Body of pancreas (tissue), 4 donors: ENCODE data around the gene HIPK3.

Source experiments
- POLR2A ChIP-seq, 3 donors: fragments of 450-650 bp; IDR thresholded peaks; one replicate each; pipeline ENCODE4 v1.6.1; 2016; ENCODE audit warnings: antibody characterized with exemption in 3 of 3, mild to moderate bottlenecking in 2 of 3
- TF ChIP-seq, protein P1 (sequence below), 7 experiments: fragments of 450-650 bp in 4 of 7; fragments of 200-600 bp in 3 of 7; sonication (generic) in 3 of 7; IDR thresholded peaks; one replicate each; pipeline ENCODE4 v1.5.1; 2016 to 2019; ENCODE audit warnings: antibody characterized with exemption in 7 of 7

DNA sequence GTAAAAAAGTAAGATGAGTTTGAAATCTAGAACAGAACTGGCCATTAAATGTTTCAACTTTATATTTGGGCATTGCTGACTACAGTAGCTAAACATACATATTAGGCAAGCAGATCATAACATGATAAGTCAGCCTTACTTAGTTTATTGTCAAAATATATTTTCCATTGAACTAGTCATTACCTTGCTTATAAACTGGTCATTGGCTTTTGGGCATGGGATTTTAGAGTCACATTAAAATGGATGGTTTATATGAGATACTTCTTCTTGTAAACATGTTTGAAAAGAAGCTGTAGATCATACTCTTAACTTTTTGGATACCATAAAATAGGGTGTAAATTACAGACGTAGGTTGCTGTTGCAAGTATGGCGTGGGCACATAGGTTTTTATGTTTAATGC, 2.7 kb downstream of the HIPK3 start:
- TF ChIP-seq, protein P1, sequence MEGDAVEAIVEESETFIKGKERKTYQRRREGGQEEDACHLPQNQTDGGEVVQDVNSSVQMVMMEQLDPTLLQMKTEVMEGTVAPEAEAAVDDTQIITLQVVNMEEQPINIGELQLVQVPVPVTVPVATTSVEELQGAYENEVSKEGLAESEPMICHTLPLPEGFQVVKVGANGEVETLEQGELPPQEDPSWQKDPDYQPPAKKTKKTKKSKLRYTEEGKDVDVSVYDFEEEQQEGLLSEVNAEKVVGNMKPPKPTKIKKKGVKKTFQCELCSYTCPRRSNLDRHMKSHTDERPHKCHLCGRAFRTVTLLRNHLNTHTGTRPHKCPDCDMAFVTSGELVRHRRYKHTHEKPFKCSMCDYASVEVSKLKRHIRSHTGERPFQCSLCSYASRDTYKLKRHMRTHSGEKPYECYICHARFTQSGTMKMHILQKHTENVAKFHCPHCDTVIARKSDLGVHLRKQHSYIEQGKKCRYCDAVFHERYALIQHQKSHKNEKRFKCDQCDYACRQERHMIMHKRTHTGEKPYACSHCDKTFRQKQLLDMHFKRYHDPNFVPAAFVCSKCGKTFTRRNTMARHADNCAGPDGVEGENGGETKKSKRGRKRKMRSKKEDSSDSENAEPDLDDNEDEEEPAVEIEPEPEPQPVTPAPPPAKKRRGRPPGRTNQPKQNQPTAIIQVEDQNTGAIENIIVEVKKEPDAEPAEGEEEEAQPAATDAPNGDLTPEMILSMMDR (IDR thresholded peaks at IDR 0.05) = no peak
- TF ChIP-seq POLR2A (IDR thresholded peaks at IDR 0.05) = no peak
